GM12872 (cell line): Measurements from ENCODE around the gene RAET1E.

Experiments
- CTCF ChIP-seq: IDR thresholded peaks from 3 replicates; pipeline ENCODE4 v1.5.1; 2011; ENCODE audit warnings: low read depth, mild to moderate bottlenecking, low read length, moderate library complexity; ENCODE audit not compliant: insufficient read depth

Gene RAET1E

GRCh38 chr6:149921361-149921760, 23.4 kb upstream of the RAET1E start:
- no peak for TF ChIP-seq CTCF

GRCh38 chr6:149919834-149920225, 21.9 kb upstream of the RAET1E start:
- TF ChIP-seq CTCF: no peak

- no peak for TF ChIP-seq CTCF
These were observed 20.4 kb upstream of the RAET1E start for GRCh38 chr6:149918151-149918905.

- TF ChIP-seq CTCF: no peak
These were observed 19.8 kb upstream of the RAET1E start for GRCh38 chr6:149917679-149918078.

GRCh38 chr6:149915970-149916865, 18.3 kb upstream of the RAET1E start:
- TF ChIP-seq CTCF: no peak

- TF ChIP-seq CTCF: no peak
These were observed 15.8 kb upstream of the RAET1E start for GRCh38 chr6:149913540-149914240.

- TF ChIP-seq CTCF: no peak
These were observed 15.2 kb upstream of the RAET1E start for GRCh38 chr6:149913085-149913484.
